Measurements from ENCODE around the gene OR10H3.

GRCh38 chr19:15788594-15789270, 50.9 kb downstream of the OR10H3 start:
- TF ChIP-seq CTCF (IDR thresholded peaks at IDR 0.05) (no peak), EZH2 (IDR thresholded peaks at IDR 0.05; ENCODE audit: borderline replicate concordance, insufficient read depth, low read depth, low read length, poor library complexity, severe bottlenecking) (no peak)
